ENCODE measurements around the gene ARHGAP33.
"Not testable (repeated sequence)": the region's sequence is repeated elsewhere in the genome, so short reads cannot be mapped to it uniquely, and the experiment has no call there.

The ARHGAP33 gene

DNA sequence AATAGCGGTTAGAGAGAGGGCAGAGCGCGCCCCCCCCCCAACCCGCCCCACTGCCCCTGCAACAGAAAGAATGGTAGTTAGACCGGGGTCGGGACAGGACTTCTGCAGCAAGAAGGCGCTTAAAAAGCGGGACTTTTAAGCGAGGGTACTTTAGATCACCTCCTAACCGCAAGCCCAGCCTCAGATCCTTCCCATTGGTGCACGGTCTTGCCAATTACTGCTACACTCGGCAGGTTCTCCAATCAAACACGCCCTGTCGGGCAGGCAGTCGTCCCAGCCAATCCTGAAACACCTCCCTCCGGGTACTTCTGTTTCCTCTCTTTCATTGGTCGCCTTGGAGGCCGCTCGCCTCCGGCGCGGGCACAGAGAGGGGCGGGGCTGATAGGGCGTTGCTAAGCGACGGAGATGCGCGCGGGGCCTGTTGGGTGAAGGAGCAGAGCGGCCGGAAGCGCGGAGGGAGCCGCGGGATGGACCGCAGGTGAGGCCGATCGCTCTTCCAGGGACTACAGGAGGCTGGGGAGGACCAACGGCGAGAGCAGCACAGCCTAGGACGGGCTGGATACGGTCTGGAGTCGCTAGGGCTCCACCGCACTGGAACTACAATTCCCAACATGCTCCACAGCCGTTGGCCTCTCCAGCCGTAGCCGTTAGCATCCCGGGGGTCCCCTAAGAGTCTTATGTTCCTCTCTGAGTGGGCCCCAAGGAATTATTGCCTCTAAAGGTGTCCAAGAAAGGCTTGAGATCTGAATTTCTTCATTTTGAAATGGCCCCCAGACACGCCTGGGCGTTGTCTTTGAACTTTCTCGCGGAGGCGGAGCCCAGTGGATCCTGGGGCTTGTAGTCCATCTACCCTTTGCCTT is 17.4 kb upstream of the ARHGAP33 start, which contains the start of gene PROSER3:
TSS of gene PROSER3 (plus strand) at position 428 of the 860 bp plus-strand sequence. CDS start at position 468, 40 bp downstream.
- H3K9me3 Mint-ChIP-seq = no peaks in the 10 kb centered on the region
- ATAC-seq = peak; percentile 97
- peaks cover 43% of the 10 kb centered on the region for H3K4me1 Mint-ChIP-seq
- H3K4me3 Mint-ChIP-seq = peak within 1 kb of the TSS; percentile 94 to 98
- peaks cover 13% of the 10 kb centered on the region for H3K27me3 Mint-ChIP-seq
- DNase-seq = peak; percentile 98 to 100
- peak within 1 kb of the TSS; percentile 95 to 99 for H3K27ac Mint-ChIP-seq

DNA sequence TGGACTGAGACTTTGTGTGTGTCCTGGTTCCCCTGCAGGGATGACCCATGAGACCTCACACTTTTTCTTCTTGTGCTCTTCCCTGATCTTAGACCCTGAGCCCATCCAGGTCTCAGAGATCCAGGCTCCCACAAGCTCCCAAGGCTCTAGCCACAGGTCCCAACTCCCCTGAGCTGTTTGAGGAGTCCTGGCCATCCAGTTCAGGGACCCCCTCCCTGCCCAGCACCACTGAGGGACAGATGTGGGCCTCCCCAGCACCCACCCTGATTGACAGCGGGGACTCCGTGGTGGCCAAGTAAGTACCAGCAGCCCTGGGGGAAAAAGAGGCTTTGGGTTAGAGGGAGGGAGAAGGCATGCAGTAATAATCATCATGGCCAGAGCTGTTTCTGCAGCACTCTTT is 15.7 kb upstream of the ARHGAP33 start:
- H3K27ac Mint-ChIP-seq = peak overlapping the region in 1 of 2 donors; percentile 80

DNA sequence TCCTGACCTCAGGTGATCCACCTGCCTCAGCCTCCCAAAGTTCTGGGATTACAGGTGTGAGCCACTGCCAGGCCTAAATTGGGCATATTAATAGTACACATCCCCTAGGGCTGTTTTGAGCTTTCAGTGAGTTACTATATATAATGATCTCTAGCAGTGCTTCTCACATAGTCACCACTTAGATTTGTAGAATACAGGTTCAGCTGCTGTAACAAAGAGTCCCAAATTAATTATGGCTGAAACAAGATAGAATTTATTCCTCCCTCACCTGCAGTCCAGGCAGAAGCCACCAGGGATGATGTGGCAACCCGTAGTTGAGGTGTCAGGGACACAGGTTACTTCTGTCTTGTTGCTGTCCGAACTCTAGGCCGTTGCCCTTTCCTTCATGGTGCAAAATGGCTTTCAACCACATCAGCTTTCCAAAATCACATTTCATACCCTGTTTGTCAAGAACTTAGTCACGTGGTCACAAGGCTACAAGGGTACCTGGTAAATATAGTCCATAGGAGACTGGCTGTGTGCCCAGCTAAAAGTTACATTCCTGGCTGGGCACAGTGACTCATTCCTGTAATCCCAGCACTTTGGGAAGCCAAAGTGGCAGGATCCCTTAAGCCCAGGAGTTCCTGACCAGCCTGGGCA is 14.5 kb upstream of the ARHGAP33 start:
- DNase-seq = no peak
- H3K4me1 Mint-ChIP-seq = peaks cover 32% of the 10 kb centered on the region
- H3K4me3 Mint-ChIP-seq = no peak overlapping the region
- no peak overlapping the region for H3K27ac Mint-ChIP-seq
- peaks cover 13% of the 10 kb centered on the region for H3K27me3 Mint-ChIP-seq
- H3K9me3 Mint-ChIP-seq = no peaks in the 10 kb centered on the region
- ATAC-seq = no peak

More for the DNA sequence above, 15.7 kb upstream of the ARHGAP33 start:
- peaks cover 13% of the 10 kb centered on the region for H3K27me3 Mint-ChIP-seq
- peak overlapping the region; percentile 94 to 98 for H3K4me3 Mint-ChIP-seq
- H3K4me1 Mint-ChIP-seq = peaks cover 42% of the 10 kb centered on the region
- DNase-seq (no peak), ATAC-seq (no peak)
- H3K9me3 Mint-ChIP-seq = no peaks in the 10 kb centered on the region

DNA sequence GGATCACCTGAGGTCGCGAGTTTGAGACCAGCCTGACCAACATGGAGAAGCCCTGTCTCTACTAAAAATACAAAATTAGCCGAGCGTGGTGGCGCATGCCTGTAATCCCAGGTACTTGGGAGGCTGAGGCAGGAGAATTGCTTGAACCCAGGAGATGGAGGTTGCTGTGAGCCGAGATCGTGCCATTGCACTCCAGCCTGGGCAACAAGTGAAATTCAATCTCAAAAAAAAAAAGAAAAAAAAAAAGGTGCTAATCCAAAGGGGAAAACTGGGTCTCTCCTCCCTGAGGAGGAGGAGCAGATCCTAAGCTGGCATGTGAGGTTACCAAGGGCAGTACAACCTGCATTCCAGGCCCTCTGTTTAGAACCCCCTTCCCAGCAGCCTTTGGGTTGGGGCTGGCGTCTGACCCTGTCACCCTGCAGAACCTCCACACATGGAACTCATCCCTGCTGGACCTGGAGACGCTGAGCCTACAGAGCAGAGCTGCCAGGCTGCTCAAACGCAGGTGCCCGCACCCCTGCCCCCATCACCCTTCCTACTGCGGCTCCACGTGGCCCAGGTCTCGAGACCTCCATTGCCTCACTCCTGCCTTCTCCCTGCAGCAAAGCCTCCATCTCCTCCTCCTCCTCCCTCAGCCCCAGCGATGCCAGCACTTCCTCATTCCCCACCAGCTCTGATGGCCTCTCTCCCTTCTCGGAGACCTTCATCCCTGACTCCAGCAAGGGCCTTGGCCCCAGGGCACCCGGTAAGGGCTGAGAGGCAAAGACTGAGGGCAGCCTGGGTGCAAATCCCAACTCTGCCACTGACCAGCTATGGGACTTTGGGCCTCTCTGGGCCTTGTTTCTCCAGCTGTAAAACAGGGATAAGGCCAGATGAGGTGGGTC is 10.7 kb upstream of the ARHGAP33 start:
- Mint-ChIP-seq H3K4me3 (no peak overlapping the region), H3K27ac (no peak overlapping the region), H3K27me3 (no peaks in the 10 kb centered on the region), H3K4me1 (peaks cover 11% of the 10 kb centered on the region), H3K9me3 (no peaks in the 10 kb centered on the region)
- DNase-seq (no peak), ATAC-seq (no peak)

DNA sequence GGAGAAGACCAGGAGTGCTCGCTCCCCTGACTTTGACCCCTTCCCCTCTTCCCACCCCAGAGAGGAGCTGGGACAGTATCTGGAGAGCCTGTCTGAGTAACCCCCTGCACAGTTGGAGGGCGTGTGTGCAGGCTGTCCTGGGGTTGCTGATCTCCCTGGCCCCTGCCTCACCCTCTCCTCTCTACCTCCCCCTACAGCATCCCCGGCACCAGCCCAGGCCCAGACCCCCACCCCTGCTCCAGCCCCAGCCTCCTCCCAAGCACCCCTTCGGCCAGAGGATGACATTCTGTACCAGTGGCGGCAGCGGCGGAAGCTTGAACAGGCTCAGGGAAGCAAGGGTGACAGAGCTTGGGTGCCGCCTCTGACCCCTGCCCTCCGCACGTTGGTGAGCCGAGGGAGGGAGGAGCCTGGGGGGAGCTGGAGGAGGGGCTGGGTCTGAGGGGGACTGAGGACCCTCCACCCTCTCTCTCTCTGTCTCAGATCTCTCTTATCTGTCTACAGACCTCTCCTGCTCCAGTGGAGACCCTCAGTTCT is 8.7 kb upstream of the ARHGAP33 start:
- Mint-ChIP-seq H3K4me1 (peaks cover 7% of the 10 kb centered on the region), H3K27me3 (no peaks in the 10 kb centered on the region), H3K9me3 (no peaks in the 10 kb centered on the region), H3K4me3 (no peak overlapping the region), H3K27ac (peak overlapping the region in 1 of 2 donors; percentile 19)
- ATAC-seq (peak; percentile 55), DNase-seq (no peak)

DNA sequence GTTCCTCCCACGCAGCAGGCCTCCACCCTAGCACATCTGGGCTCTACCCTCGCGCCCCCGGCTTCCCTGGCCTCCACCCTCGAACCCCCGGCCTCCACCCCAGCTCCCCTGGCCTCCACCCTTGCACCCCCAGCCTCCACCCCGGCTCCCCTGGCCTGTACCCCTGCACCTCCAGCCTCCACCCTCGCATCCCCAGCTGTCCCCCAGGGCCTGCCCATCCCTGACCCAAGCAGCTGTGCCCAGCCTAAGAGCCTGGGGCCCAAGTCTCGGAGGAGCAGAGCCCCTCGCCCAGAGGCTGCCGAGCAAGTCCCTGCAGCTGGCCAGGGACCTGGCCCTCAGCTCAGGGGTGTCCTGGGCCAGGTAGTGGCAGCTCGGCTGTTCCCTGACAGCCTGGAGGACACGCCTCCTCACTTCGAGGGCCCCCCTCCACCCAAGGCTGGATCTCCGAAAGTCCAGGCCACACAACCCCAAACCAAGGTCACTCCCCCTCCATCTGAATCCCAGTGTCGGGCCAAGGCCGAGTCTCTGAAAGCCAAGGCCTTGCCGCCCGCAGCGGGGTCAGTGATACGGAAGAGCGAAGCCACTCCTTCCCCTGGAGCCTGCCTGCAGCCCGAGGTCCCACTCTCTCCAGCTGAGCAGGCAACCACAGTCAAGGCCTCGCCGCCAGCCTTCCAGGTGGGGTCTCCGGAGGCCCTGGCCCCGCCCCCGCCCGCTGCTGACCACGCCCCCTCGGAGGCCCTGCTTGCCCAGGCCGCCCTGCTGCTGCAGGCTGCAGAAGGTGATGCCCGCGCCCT is 7.9 kb upstream of the ARHGAP33 start:
- Mint-ChIP-seq H3K27me3 (no peaks in the 10 kb centered on the region), H3K27ac (no peak overlapping the region), H3K4me3 (no peak overlapping the region), H3K4me1 (peaks cover 7% of the 10 kb centered on the region), H3K9me3 (no peaks in the 10 kb centered on the region)
- ATAC-seq (peak; percentile 71), DNase-seq (no peak)

DNA sequence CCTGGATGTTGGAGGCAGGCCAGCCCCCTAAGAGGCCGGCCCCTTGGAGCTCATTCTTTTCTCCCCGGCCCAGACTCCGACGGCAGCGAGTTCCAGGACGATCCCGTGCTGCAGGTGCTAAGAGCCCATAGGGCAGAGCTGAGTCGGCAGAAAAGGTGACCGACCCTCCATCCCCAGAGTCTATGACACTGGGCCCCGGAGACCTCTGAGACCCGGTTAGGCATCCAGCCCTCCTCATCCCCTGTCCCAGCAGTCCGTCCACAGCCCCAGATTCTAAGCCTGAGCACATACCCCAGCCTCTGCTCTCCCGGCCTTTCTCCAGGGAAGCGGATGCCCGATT is 7.3 kb upstream of the ARHGAP33 start:
- Mint-ChIP-seq H3K27me3 (no peaks in the 10 kb centered on the region), H3K9me3 (no peaks in the 10 kb centered on the region), H3K27ac (no peak overlapping the region), H3K4me1 (peaks cover 7% of the 10 kb centered on the region), H3K4me3 (no peak overlapping the region)
- ATAC-seq (no peak), DNase-seq (no peak)

DNA sequence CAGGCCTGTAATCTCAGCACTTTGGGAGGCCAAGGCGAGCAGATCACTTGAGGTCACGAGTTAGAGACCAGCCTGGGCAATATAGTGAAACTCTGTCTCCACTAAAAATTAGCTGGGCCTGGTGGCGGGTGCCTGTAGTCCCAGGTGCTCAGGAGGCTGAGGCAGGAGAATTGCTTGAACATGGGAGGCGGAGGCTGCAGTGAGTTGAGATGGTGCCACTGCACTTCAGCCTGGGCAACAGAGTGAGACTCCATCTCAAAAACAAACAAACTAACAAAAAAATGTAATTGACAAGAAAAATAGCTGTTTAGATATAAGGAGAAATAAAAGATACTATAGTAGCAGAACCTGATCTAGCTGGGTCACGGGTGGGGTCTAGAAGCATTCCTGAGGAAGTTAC is 3.0 kb upstream of the ARHGAP33 start:
- not testable (repeated sequence) for H3K27ac Mint-ChIP-seq, DNase-seq, H3K27me3 Mint-ChIP-seq, ATAC-seq, H3K4me3 Mint-ChIP-seq, H3K9me3 Mint-ChIP-seq
- peaks cover 30% of the 10 kb centered on the region for H3K4me1 Mint-ChIP-seq

DNA sequence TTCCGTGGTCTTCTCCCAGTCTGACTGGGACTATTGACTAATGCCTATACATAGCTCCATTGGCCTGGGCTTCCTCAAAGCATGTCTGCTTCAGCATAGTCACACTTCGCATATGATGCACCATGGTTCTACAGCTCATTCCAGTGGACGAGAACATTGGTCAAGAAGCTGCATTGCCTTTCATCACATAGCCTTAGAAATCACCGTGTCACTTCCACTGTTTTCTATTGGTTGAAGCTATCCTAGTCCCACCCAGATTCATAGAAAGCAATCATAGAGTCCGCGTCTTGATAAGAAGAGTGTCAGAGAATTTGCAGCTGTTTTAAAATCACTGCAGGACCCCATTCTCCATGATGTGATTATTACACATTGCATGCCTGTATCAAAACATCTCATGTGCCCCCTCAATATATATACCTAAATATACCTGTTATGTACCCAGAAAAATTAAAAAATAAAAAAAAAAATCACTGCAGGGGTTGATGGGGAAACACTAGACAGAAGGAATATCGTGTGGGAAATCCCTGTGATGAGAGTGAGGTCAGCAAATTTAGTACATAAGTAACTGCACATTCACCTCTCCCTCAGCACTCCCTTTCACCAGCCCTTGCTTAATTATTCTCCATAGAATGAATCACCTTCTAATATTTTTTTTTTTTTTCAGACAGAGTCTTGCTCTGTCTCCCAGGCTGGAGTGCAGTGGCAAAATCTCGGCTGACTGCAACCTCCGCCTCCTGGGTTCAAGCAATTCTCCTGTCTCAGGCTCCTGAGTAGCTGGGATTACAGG is 2.2 kb upstream of the ARHGAP33 start:
- H3K27ac Mint-ChIP-seq = no peak overlapping the region
- H3K27me3 Mint-ChIP-seq = no peaks in the 10 kb centered on the region
- ATAC-seq (no peak), DNase-seq (no peak)
- H3K4me1 Mint-ChIP-seq = peaks cover 26% of the 10 kb centered on the region
- no peak overlapping the region for H3K4me3 Mint-ChIP-seq
- H3K9me3 Mint-ChIP-seq = no peaks in the 10 kb centered on the region

DNA sequence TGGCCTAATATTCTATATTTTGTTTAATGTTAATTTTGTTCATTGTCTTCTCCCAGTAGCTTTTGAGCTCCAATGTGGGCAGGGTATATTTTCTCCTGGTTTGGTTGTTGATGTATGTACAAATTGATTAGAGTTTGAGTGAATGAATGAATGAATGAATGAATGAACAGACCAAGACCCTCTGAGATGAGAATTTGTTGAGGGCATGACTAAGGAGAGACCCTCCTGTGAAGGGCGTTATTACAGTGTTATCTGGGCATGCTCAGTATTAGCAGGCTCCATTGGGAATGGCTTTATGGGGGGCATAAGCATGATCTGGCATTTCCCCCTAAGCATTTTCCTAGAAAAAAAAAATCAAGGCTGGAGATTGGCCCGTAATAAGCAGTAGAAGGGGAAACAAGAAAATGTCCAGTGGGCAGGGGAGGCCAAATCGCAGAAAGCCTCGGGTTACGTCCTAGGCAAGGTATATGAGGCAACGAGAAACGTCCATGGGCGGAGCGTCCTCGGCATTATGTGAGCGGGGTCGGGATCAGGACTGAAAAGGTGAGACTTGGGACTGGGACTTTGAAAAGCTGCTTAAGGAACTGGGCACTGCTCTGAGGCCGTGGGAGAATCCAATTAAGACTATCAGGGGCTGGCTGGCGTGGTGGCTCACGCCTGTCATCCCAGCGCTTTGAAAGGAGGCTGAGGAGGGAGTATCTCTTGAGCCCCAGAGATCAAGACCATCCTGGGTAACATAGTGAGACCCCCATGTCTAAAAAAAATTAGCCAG is 904 bp upstream of the ARHGAP33 start:
- H3K9me3 Mint-ChIP-seq = no peaks in the 10 kb centered on the region
- H3K27me3 Mint-ChIP-seq = no peaks in the 10 kb centered on the region
- no peak for ATAC-seq
- H3K4me3 Mint-ChIP-seq = peak overlapping the region; percentile 85
- no peak for DNase-seq
- no peak overlapping the region for H3K27ac Mint-ChIP-seq
- H3K4me1 Mint-ChIP-seq = peaks cover 23% of the 10 kb centered on the region

DNA sequence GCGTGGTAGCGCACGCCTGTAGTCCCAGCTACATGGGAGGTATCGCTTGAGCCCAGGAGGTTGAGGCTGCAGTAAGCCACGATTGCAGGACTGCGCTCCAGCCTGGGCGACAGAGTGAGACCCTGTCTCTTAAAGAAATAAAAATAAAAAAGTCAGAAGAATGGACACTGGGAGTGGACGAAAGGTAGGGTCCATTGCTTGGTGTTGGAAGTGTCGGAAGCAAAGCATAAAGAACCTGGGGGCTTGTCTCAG is 392 bp upstream of the ARHGAP33 start:
- Mint-ChIP-seq H3K4me3 (peak overlapping the region; percentile 85), H3K27ac (no peak overlapping the region), H3K4me1 (peaks cover 23% of the 10 kb centered on the region), H3K27me3 (no peaks in the 10 kb centered on the region), H3K9me3 (no peaks in the 10 kb centered on the region)
- ATAC-seq = peak; percentile 7
- DNase-seq = no peak

DNA sequence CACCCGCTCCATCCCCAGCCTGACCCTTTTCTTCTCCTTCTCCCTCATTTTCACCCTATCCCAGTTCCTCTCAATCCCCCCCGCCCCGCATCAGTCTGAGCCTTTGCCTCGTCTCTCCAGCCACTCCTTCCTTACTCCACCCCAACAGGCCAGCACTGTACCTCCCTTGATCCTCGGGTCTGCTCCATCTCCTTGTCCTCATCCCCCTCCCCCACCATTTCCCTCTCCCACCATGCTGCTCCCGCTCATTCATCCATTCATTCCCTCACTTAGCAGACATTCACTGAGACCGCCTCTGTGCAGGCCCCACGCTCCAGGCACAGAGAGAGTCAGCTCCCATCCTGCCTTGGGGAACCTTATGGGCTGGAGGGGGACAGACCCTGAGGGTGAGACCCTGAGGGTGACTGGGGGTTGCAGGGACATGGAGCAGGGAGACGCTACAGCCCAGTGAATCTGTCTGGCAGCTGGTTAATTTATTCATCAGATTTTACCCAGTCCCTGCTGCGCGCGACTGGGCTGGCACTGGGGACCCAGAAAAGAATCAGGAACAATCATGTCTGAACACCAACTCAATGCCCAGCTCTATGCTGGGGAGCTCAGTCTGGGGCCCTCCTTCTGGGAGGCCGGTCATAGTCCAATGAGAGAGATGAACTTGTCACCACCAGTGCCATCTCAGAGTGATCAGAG is 881 bp downstream of the ARHGAP33 start:
- DNase-seq (no peak), ATAC-seq (no peak)
- Mint-ChIP-seq H3K27ac (peak overlapping the region; percentile 19 to 78), H3K4me3 (peak overlapping the region; percentile 85), H3K9me3 (no peaks in the 10 kb centered on the region), H3K4me1 (peaks cover 23% of the 10 kb centered on the region), H3K27me3 (no peaks in the 10 kb centered on the region)

DNA sequence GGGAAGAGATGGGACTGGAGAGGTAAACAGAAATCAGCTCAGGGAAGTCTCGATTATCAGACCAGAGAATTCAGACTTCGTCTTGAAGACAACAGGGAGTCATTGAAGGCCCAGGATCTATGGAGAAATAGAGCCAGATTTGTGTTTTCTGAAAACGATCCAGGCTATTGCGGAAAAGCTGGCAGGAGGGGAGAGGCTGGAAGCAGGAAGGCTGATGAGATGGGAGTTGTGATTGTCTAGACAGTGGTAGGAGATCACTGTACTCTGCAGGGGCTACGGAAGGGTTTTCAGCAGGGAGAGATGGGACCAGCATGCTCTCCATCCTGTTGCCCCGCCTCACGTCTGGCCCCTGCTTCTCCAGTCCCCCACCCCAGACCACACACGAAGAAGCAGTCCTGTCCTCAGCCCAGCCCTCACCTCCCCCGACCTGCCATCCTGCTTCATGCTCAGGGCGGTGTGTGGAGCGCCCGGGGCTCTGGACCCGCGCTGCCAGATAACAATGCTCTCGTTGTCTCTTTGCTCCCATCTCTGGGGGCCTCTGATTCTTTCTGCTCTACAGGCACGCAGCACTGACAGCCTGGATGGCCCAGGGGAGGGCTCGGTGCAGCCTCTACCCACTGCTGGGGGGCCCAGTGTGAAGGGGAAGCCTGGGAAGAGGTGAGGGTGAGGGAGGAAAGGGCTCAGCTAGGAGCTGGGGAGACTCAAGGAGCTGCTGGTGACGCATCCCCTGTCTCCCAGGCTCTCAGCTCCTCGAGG is 1.9 kb downstream of the ARHGAP33 start:
- peak overlapping the region in 1 of 2 donors; percentile 18 for H3K4me3 Mint-ChIP-seq
- H3K4me1 Mint-ChIP-seq = peaks cover 23% of the 10 kb centered on the region
- DNase-seq (no peak), ATAC-seq (no peak)
- H3K27me3 Mint-ChIP-seq = no peaks in the 10 kb centered on the region
- no peaks in the 10 kb centered on the region for H3K9me3 Mint-ChIP-seq
- H3K27ac Mint-ChIP-seq = peak overlapping the region in 1 of 2 donors; percentile 36

Measured in stimulated activated naive CD8-positive, alpha-beta T cell treated with anti-CD3 and anti-CD28 coated beads, Interleukin-15, amount 100 ng/mL, for 72 hours (primary cell).